HG03457 (cell line): ENCODE results near the gene EZR.

Source experiments
- ATAC-seq: cut with Tn5 transposase; IDR thresholded peaks from one replicate; pipeline ENCODE4 v1.9.1; 2021; ENCODE audit warnings: moderate number of reproducible peaks; ENCODE audit not compliant: unreplicated experiment

The EZR gene

GRCh38 chr6:158819213-158819976 lies at the start of gene EZR:
Gene EZR, minus strand, starts transcription at chr6:158819368. Its CDS starts 1,275 bp downstream, at chr6:158818093.
- ATAC-seq, result peak; percentile 36

DNA sequence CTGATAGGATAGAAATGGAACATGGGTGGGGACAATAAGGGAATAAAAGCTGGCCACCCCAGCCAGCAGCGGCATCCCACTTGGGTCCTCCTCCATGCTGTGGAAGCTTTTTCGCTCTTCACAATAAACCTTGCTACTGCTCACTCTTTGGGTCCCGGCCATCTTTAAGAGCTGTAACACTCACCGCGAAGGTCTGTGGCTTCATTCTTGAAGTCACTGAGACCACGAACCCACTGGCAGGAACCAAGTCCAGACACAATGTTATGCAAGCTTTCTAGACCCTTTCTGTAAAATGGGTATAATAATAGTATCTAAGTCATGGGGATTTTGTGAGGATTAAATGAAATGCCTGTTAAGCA lies 48.9 kb upstream of the EZR start:
- no peak for ATAC-seq

GRCh38 chr6:158867381-158868121 lies 48.4 kb upstream of the EZR start:
- ATAC-seq, result no peak

DNA sequence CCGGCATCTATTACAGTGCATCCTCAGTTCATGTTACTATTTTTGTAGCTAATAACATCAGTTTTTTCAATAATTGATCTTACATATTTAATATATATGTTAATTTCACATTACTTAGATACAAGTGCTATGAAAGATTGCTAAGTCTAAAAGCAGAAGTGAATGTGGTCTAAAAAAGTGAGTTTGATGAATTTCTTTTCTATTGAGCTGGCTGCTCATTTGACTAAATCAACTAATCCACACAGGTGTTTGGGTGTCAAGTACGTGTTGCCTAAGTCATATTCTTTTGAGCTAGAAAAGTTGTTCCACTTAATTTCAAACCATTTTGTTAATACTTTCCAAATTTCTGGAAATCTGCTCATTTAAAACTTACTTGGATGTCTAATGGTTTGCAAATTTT lies 46.6 kb upstream of the EZR start:
- no peak for ATAC-seq

DNA sequence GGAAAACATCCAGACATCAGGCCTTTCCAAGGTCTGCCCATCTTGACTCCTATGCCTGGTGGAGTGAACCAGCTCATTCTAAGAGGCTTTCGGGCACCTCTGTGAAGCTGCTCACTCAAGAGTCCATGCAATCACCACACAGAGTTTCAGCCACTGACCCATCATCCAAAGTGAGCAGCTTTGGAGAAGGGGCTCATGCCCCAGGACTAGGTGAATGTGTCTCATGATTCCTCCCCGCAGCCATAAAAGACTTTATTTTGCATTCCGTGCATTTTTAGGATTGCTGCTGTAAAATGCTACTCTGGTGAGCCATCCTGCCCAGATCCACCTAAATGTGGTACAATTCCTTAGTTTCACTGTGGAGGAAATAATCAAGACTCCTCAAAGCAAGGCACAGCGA lies 44.5 kb upstream of the EZR start:
- no peak for ATAC-seq

- no peak for ATAC-seq
These were observed 42.7 kb upstream of the EZR start for GRCh38 chr6:158861686-158862381.

- no peak for ATAC-seq
These were observed 41.2 kb upstream of the EZR start for GRCh38 chr6:158860279-158860865.

DNA sequence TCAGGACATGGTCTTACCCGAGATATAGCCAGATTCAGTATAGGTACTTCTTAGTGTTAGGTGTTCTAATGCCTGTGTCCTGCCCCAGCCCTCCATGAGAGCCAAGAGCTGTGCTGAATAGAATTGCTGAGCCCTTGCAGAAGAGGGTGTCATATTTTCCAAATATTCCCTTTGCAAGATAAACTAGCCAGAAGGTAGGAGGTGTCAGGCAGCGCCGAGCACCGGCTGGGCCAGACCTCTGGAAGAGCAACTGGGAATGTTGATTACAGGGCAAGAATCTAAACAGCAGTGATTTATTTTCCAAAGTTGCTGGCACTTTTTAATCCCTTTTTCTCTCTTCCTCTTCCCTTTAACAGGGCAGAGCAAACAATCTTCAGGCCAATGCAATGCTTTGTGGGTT lies 37.1 kb upstream of the EZR start:
- no peak for ATAC-seq

GRCh38 chr6:158854214-158855101 lies 35.3 kb upstream of the EZR start:
- no peak for ATAC-seq

DNA sequence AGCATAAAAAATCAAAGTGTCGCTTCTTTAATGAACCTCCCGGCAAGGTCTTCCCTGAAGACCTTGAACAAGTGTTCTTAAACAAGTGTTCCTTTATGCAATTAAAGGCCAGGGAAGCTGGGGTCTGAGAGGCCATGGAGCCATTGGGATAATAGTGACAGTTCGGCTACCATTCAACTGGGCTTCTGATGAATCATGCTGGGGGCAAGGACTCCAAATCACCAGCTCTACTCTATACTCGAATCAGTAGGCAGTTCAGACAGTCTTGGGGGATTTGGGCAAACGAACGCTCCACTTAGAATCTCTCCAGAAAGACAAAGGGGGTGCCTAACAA lies 34.7 kb upstream of the EZR start:
- no peak for ATAC-seq

GRCh38 chr6:158853072-158853879 lies 34.1 kb upstream of the EZR start:
- peak; percentile 73 for ATAC-seq

DNA sequence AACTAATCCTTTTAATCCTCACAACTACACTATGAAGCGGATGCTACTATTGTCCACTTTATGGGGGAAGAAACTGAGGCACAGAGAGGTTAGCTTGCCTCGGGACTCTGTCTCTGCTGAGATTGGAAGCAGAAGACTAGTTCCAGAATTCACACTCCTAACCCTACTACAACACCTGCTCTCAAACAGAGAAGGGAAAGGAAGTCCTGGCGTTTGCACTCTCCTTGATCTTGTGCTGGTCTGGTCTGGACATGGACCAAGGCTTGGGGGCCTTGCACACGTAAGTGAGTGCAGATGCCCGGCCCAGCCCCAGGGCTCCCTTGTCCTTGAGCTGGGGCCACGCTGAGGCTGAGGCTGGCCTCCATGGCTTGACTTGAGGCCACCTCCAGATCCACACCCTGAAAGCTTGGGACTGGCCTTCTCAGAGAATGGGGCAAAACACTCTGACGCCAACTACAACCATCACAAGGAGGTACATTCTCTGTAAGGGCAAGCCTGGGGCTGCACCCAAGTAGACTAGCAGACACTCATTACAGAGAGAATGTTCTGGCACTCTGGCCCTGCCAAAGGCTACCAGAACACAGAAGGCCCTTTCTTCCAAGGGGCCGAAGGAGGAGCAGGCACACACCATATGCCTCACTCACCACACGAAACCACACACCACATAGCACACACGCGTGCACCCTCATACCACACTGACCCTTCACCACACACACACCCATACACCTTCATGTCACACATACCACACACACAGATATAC lies 33.3 kb upstream of the EZR start:
- ATAC-seq, result no peak

- no peak for ATAC-seq
These were observed 31.6 kb upstream of the EZR start for GRCh38 chr6:158850807-158851115.

GRCh38 chr6:158849899-158850806 lies 31.0 kb upstream of the EZR start:
- no peak for ATAC-seq

DNA sequence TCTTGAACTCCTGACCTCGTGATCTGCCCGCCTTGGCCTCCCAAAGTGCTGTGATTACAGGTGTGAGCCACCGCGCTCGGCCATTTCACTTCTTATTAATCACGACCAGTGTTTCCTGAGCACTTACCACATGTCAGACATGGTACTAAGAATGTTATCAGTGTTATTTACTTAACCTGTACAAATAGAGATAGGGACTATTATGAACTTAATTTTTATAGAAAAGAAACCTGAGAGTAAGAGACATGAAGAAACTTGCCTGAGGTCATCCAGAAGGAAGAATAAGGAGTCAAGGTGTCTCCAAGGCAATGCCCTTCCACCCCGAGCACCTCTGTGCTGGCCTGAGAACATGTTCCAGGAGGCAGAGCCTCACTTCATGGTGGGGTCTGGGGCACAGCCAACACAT lies 29.3 kb upstream of the EZR start:
- ATAC-seq, result no peak

DNA sequence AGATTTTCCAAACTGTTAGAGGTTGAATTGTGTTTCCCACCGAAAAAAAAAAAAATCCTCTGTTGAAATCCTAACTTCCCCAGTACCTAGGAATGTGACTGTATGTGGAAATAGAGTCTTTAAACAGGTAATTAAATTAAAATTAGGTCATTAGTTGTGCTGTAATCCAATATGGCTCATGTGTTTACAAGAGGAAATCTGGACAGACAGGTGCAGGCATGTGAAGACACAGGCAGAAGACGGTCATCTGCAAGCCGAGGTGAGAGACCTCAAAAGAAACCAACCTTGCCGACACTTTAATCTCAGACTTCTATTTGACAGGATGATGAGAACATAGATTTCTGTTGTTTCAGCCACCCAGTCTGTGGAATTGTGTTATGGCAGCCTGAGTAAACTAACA lies 28.6 kb upstream of the EZR start:
- ATAC-seq, result no peak

GRCh38 chr6:158847012-158847529 lies 27.9 kb upstream of the EZR start:
- ATAC-seq, result no peak
